ENCODE data around the gene RBM20.
"Not testable (repeated sequence)": the region's sequence is repeated elsewhere in the genome, so short reads cannot be mapped to it uniquely, and the experiment has no call there.

The RBM20 gene

GRCh38 chr10:110649347-110650264, 5.5 kb downstream of the RBM20 start:
- no peak for DNase-seq

- DNase-seq = no peak
Observed at GRCh38 chr10:110650265-110650668, 6.1 kb downstream of the RBM20 start.

DNA sequence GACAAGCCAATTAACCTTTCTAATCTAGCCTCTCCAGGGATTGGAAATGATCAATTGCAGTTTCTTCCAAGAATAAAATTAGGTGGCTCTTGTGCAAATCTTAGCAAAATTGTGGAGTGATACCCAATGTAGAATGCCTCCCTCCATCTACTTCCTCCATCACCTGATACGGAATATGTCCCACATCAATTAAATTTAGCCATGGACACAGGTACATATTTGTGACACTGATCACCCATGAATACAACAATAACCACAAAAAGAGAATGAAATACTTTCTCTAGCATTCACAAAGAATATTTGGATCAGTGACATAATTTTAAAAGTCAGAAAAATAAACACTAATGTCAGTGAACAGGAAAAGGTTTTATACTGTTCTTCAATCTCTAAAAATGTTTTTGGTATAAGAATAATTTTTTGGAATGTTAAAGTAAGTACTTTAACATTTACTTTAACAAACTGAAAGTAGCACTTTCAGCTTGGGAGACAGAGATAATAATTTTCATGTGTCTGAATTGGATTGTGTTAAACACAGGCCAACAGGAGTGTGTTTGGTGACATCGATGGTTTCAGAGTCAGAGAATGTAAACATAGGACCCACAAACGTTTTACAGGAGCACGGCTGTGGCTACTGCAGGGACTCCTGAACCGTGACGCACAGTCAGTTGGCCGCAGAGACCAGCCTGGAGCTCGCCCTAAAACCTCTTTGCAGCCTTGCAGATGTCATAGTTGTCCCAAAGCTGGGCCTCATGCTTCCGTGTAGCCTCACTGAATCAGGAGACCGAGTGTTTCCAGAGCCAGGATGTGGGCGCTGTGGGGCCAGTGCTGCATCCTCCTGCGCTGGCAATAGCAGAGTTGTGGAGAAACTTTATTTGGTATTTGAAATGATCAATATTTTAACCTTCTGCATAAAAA, 7.2 kb downstream of the RBM20 start:
- peak; percentile 50 for DNase-seq

- DNase-seq = no peak
Observed at GRCh38 chr10:110652475-110653118, 8.5 kb downstream of the RBM20 start.

DNA sequence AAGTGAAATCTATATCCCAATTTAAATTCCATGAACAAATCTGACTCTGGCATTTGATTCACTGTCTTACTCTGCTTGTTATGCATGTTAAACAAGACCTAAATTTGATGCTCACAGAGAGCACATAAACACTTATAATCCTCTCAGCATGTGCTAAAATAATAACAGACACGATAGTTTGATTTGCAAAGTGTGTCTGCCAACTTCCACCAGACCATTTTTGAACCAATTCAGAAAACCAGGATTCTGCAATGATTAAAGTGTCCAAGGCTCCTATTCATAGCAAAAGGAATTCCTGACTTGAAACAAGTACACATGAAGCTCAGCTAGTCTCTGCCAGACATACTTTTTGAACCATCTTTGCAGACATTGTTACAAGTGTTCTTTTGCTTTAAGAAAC, 11.2 kb downstream of the RBM20 start:
- no peak for DNase-seq

GRCh38 chr10:110656612-110657011, 12.5 kb downstream of the RBM20 start:
- no peak for DNase-seq

GRCh38 chr10:110657973-110658691, 14.0 kb downstream of the RBM20 start:
- no peak for DNase-seq

DNA sequence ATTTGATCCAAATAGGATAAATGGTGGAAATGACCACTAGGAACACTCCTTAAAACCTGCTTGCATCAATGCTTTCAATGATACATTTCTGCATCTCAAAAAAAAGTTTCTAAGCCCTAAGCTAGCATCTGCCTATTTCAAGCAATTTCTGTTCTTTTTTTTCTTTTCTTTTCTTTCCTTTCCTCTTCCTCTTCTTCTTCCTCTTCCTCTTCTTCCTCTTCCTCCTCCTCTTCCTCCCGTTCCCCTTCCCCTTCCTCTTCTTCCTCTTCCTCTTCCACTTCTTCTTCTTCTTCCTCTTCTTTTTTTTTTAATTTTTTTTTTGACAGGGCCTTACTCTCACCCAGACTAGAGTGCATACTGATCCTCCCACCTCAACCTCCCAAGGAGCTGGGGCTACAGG, 15.4 kb downstream of the RBM20 start:
- no peak for DNase-seq

GRCh38 chr10:110660289-110660688, 16.2 kb downstream of the RBM20 start:
- not testable (repeated sequence) for DNase-seq

DNA sequence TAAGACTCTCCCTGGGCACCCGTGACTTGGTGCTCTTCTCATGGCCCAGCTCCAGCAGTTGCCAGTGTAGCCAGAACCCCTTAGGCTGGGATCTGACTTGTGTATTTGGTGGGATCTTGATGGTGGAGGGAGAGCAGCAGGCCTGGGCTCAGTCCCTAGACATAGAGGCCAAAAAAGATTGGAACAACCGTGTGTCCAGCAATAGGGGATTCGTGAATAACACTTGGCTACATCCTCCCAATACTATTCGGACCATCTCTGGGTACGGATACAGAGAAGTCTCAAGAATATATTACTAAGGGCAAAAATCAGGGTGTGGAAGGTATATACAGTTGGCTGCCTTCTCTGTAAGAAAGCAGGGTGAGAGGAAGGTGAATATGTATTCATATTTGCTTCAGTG, 17.2 kb downstream of the RBM20 start:
- DNase-seq = no peak

DNA sequence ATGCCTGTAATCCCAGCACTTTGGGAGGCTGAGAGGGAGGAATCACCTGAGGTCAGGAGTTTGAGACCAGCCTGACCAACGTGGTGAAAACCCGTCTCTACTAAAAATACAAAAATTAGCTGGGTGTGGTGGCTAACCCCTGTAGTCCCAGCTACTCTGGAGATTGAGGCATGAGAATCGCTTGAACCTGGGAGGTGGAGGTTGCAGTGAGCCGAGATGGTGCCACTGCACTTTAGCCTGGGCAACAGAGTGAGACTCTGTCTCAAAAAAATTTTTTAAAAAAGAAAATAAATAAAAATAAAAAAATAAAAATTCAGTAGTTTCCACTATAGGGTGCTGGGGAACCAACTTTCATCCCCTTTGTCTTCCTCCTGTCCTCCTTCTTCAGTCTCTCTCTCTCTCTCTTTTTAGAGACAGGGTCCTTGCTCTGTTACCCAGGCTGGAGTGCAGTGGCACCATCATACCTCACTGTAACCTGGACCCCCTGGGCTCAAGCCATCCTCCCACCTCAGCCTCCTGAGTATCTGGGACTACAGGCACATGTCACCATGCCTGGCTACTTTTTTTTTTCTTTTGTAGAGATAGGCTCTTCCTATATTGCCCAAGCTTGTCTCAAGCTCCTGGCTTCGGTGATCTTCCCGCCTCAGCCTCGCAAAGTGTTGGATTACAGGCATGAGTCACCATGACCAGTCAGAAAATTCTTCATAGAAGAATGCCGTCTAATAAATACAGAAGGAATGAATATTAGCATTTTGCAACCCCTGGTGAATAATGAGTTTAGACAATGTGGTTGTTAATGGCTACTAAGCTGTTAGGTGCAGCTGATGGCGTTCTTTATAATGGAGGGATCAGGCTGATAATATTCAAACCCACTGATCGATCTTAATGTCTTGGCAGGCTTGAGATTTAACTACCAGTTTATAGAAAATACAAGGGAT, 20.6 kb downstream of the RBM20 start:
- DNase-seq = no peak

- not testable (repeated sequence) for DNase-seq
Observed at GRCh38 chr10:110666259-110666658, 22.1 kb downstream of the RBM20 start.

DNA sequence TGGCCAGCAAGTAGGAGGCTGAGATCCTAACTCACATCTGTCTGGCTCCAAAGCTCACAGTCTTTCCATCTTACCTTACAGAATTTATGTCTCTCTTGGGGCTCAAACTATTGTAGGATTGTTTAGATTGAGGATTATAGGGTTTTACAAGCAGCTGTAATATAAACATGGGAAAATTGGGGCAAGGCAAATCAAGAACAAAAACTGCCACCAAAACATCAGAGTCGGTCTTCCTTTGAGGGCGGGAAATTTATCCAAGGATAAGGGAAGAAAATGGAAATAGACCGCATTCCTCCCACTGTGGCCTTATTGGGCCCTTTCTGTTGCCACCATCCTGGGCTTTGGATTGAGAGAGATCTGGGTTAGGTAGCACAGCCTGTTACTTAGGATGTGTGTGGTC, 22.5 kb downstream of the RBM20 start:
- DNase-seq = no peak

- no peak for DNase-seq
Observed at GRCh38 chr10:110667620-110668343, 23.6 kb downstream of the RBM20 start.

DNA sequence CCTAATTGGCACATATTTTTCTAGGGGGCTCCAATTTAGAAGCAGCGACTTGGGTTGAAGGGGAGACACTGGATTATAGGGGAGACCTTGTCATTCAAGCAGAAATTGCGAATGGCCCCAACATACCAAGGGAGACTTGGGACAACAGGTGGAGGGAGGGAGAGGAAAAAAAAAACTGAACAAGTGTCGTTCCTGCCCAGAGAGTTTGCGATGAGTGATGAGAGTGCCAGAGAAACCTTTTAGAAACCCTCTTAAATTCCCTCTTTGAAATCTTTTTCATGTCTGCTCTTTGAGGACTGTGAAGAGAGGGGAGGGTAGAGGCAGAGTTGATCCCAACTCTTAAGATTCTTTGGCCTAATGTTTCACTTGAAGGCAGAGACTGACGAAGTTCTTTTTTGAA, 24.3 kb downstream of the RBM20 start:
- DNase-seq = no peak

DNA sequence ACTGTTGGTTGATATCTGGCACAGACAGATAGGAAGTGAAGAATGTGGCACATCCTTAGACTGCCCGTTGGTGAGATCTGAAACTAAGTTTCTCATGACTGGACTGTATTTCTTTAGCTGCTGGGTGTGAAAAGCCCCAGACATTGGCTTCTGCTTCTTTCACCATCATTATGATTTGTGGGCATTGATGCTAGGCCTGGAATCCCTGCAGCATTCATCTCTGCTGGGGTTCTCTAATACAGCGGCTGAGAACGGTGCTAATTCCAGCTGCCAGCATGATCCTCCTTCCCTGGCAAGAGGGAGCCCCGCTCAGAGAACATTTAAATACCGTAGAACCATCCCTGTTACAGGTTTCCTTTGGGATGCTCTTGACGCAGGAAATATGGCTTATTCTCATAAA, 26.2 kb downstream of the RBM20 start:
- no peak for DNase-seq

- DNase-seq = peak; percentile 73
Observed at GRCh38 chr10:110671788-110672579, 27.8 kb downstream of the RBM20 start.

GRCh38 chr10:110672580-110672919, 28.4 kb downstream of the RBM20 start:
- no peak for DNase-seq

DNA sequence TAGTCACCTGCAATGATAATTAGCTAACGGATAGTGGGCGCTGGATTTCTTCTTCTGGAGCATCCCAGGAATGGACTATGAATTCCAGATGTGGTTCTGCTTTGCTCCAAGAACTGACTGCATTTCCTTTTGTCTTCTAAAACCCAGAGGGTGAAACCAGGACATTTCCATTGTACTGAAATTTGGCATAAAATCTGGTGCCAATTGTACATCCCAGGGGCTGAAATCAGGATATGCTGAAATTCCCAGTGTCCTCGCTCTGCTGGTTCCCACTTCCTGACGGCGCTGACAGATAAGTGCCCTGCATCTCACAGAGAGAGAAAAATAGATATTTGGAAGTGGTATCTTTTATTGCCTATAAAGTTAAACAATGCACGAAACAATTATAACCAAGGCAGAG, 31.9 kb downstream of the RBM20 start:
- DNase-seq = no peak

All from right forelimb (tissue), 1 donor.